GM19238 (cell line): ENCODE data around the gene RASL11B.

Source experiments
- DNase-seq: peaks from one replicate; pipeline ENCODE4 v3.0.0; 2011; ENCODE audit warnings: low spot score; ENCODE audit not compliant: insufficient read length

RASL11B gene

GRCh38 chr4:52843351-52843750, 18.8 kb upstream of the RASL11B start:
- DNase-seq, result no peak

DNA sequence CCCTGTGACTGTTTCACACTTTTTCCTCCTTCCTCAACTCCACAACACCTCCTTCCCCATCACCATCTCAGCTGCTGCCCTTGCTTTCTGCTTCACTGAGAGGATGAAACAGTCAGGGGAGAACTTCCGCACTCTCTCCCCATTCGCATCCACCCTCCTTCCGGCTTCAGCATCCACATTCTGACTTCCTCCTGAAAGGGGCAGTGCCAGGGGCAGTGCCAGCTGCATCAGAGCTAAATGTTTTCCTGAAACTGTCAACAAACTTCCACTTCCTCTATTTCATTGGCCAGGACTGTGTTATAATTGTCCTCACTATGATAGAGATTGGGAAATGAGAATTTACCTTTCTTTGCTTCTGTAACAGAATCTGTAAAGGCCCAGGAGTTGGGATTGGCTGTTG, 18.2 kb upstream of the RASL11B start:
- no peak for DNase-seq

- DNase-seq, result no peak
Observed at GRCh38 chr4:52844596-52844995, 17.5 kb upstream of the RASL11B start.

- no peak for DNase-seq
Observed at GRCh38 chr4:52846502-52846901, 15.6 kb upstream of the RASL11B start.

DNA sequence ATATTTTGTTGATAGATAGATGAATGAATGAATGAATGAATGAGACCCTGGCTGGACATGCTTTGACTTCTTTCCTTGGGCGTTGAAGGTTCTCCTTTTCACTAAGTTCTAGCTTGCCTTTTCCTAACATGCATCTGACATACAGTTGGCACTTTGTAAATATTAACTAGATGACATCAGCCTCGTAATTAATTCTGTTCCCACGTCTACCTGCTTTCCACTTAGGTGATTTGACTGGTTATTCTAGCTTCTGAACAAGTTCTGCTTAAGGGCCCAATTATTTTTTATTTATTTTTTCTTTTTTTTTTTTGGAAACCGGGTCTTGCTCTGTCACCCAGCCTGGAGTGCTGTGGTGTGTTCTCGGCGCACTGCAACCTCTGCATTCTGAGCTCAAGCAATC, 13.9 kb upstream of the RASL11B start:
- DNase-seq, result no peak

- DNase-seq, result no peak
Observed at GRCh38 chr4:52850406-52851124, 11.6 kb upstream of the RASL11B start.

DNA sequence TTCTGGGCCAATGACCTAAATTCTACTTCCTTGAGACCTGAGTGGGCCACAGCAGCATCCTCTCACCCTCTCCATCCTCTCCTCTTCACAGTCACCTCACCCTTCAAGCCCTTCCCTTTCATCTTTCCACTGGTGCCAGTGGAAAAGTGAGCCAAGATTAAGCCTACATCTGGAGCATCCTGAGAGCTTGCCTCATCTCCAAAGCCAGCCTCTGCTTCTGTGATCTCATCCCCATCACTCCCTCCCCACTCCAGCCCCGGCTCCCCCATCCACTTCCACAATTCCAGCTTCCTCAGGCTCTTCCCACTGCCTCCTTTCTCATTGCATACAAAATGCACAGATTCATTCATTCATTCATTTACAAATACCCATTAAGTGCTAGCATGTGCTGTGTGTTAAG, 10.1 kb upstream of the RASL11B start:
- no peak for DNase-seq

GRCh38 chr4:52852711-52853110, 9.4 kb upstream of the RASL11B start:
- DNase-seq, result no peak

DNA sequence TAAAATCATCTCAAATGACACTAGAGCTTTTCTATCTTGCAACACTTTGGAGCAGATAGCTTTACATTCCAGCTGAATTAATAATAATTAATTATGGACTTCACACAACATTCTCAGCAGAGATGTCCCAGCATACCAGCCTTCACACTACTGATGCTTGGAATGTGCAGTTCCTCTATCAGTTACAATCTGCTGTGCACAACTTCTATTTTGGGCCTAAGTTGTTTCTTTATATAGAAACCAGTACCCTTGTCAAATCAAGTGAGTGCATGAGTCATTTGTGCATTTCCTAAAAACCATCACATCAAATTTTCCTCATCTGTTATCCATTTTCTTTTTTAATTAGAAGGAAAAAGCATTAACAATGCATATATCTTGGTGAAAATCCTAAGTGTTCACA, 8.8 kb upstream of the RASL11B start:
- no peak for DNase-seq

GRCh38 chr4:52856801-52857200, 5.3 kb upstream of the RASL11B start:
- no peak for DNase-seq

- DNase-seq, result no peak
Observed at GRCh38 chr4:52860361-52860760, 1.8 kb upstream of the RASL11B start.

- DNase-seq, result no peak
Observed at GRCh38 chr4:52861171-52861823, 820 bp upstream of the RASL11B start.

- no peak for DNase-seq
Observed at GRCh38 chr4:52862639-52863161, 583 bp downstream of the RASL11B start.

DNA sequence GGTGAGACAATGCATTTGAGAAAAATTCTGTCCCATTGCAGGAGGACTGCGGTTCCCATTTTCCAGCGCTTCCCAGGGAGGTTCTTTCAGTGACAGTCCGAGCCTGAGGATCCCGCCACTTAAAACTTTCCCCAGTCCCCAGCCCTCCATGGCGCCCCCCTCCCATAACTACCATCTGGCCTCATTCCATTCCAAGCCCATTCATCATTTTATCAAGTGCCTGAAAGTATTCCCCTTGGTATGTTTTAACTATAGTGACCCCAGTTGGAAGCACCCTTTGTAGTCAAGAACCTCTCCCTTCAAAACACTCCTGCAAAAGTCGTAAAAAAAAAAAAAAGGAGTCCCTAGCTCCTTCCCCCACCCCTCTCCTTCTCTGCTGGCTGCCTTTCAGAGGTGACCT, 1.2 kb downstream of the RASL11B start:
- no peak for DNase-seq

DNA sequence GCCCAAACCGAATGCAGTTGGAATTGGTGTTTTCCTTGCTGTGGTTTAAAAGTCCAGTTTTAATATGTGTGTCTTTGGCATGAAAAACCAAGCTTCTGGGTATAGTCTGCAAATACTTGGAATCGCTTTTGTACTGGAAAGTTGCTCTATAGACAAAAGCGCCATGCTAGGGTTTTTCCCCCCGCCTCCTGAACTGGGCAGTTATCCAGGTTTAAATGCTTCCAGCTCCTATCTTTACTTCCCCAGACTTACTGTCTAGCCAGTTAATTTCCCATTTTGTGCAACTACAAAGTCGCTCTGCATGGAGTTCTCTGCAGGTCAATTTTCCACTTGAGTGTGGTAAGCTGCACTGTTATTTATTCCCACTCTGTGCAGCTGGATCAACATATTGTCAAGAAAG, 2.7 kb downstream of the RASL11B start:
- no peak for DNase-seq

DNA sequence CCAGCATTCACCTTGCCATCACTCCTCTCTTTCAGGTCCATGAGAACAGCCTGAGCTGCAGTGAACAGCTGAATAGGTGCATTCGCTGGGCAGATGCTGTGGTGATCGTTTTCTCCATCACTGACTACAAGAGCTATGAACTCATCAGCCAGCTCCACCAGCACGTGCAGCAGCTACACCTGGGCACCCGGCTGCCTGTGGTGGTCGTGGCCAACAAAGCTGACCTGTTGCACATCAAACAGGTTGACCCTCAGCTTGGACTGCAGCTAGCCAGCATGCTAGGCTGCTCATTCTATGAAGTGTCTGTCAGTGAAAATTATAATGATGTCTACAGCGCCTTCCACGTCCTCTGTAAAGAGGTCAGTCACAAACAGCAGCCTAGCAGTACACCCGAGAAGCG, 3.2 kb downstream of the RASL11B start:
- DNase-seq, result no peak

GRCh38 chr4:52866734-52867133, 4.6 kb downstream of the RASL11B start:
- no peak for DNase-seq

DNA sequence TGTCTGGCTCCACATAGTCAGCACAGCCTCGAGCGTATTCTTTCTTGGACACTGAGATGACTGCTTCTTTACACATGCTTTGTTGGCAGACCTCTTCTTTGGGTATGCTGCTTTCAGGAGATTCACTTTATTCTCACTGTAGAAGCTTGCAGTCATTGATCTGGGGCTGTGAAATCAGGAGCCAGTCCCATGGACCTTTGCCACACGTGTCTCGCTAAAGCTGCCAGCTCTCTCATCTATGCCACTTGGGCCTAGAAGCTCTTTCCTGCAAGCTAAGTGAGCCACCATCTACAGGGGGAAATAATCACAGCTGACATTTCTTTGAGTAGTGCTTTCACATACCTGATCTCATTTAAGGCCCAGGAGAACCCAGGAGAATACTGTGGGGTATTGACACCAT, 5.0 kb downstream of the RASL11B start:
- DNase-seq, result no peak

- DNase-seq, result no peak
Observed at GRCh38 chr4:52868133-52868532, 6.0 kb downstream of the RASL11B start.

DNA sequence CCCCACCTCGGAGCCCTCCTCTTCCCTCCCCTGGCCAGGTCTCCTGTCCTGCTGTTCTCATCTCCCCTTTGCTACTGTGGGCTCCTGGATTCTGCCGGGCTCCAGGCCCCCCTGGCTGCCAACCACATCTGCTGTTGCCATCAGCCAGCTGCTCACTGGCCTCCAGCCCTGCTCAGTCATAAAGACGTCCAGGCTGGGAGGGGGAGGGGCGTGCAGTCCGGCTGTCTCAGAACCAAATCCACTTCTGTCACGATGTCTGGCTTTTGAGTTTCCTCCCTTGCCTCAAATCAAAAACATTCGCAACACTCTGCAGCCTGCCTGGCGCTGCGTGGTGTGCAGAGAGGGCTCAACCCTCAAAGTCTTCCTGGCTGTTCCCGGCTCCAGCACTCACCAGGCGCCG, 7.1 kb downstream of the RASL11B start:
- no peak for DNase-seq

GRCh38 chr4:52869656-52870055, 7.5 kb downstream of the RASL11B start:
- no peak for DNase-seq

GRCh38 chr4:52870225-52870624, 8.1 kb downstream of the RASL11B start:
- no peak for DNase-seq

- no peak for DNase-seq
Observed at GRCh38 chr4:52873191-52873590, 11.1 kb downstream of the RASL11B start.
